GM12878 (cell line): ENCODE measurements around the gene DOHH. TPM values are rescaled to one million over a fixed set of nuclear protein-coding genes. Genes with fewer than 3 reads are reported as not detected.

ENCODE experiments used
- ATAC-seq: fragments of 200-7000 bp; cut with Tn5 transposase; 3 replicates; pipeline ENCODE4 v1.9.1; 2020; ENCODE audit warnings: mild to moderate bottlenecking, moderate library complexity
- BruUV-seq: library from RNA; stranded (reverse); fragments of 400-500 nt; replicated peaks from 2 replicates; lab custom pipeline; 2021; lab: Mats Ljungman, UMichigan
- CTCF ChIA-PET: fragments of 300-600 bp; sonication (Branson Sonifier 250); formaldehyde crosslinking; extraction: SDS; loops from one replicate; lab custom pipeline; 2021; ENCODE audit warnings: inconsistent platforms; lab: Yijun Ruan, JAX
- POLR2A ChIA-PET: fragments of 350-600 bp; formaldehyde crosslinking; extraction: SDS; loops from one replicate; lab custom pipeline; 2021; ENCODE audit warnings: inconsistent platforms; lab: Charles Lee
- RAD21 ChIA-PET: fragments of 300-600 bp; sonication (Branson Sonifier 250); formaldehyde crosslinking; loops from one replicate; lab custom pipeline; 2023; ENCODE audit warnings: antibody characterized with exemption; ENCODE audit not compliant: unreplicated experiment; lab: Charles Lee
- SMC1A ChIA-PET: fragments of 300-600 bp; sonication (Branson Sonifier 250); formaldehyde crosslinking; loops from one replicate; lab custom pipeline; 2023; ENCODE audit not compliant: unreplicated experiment, uncharacterized antibody; lab: Charles Lee
- DNase-seq: peaks from one replicate; pipeline ENCODE4 v3.0.0-alpha.2; 2011; ENCODE audit warnings: low read depth, low spot score
- FAIRE-seq: peaks from 3 replicates; lab custom pipeline; 2011; peaks lifted over from hg19 to GRCh38; lab: Jason Lieb, UNC
- H2AFZ ChIP-seq: 2 replicates; pipeline ENCODE4 v1.6.0; 2011; ENCODE audit warnings: low read depth, low read length, control low read depth; ENCODE audit not compliant: control insufficient read depth
- H3K27ac ChIP-seq: 2 replicates; pipeline ENCODE4 v1.5.1; 2011; ENCODE audit warnings: control low read depth; ENCODE audit not compliant: control insufficient read depth, insufficient read depth
- H3K27me3 ChIP-seq, 2 experiments: replicated peaks in 1 of 2; 2 replicates each; pipeline versions ENCODE4 v1.6.0 to v1.6.1; 2011; ENCODE audit warnings: low read length in 1 of 2; ENCODE audit not compliant: control insufficient read depth in 2 of 2, insufficient read depth in 2 of 2
- H3K36me3 ChIP-seq, 2 experiments: 2 replicates each; pipeline ENCODE4 v1.5.1; 2011; ENCODE audit warnings: low read length in 1 of 2; ENCODE audit not compliant: control insufficient read depth in 2 of 2, insufficient read depth in 2 of 2
- H3K4me1 ChIP-seq: 2 replicates; pipeline ENCODE4 v1.6.1; 2011; ENCODE audit warnings: mild to moderate bottlenecking, low read length, moderate library complexity, mixed read lengths; ENCODE audit not compliant: control insufficient read depth, insufficient read depth
- H3K4me2 ChIP-seq: 2 replicates; pipeline ENCODE4 v1.6.0; 2011; ENCODE audit warnings: control low read depth; ENCODE audit not compliant: control insufficient read depth, insufficient read depth
- H3K4me3 ChIP-seq: fragments of 200-600 bp; sonication (generic); 2 replicates; pipeline ENCODE4 v1.5.1; 2016
- H3K79me2 ChIP-seq: 2 replicates; pipeline ENCODE4 v1.6.0; 2011; ENCODE audit warnings: low read length; ENCODE audit not compliant: control insufficient read depth, insufficient read depth
- H3K9ac ChIP-seq: 2 replicates; pipeline ENCODE4 v1.8.0; 2011; ENCODE audit warnings: low read length, control low read depth, mixed read lengths; ENCODE audit not compliant: control insufficient read depth, insufficient read depth
- H3K9me3 ChIP-seq: replicated peaks from 3 replicates; pipeline ENCODE4 v1.5.1; 2011; ENCODE audit warnings: mild to moderate bottlenecking, low read length; ENCODE audit not compliant: control insufficient read depth, insufficient read depth
- H4K20me1 ChIP-seq: 2 replicates; pipeline ENCODE4 v1.6.0; 2011; ENCODE audit not compliant: control insufficient read depth, insufficient read depth
- ATF3 ChIP-seq: IDR thresholded peaks from 2 replicates; pipeline ENCODE4 v1.6.1; 2011; ENCODE audit warnings: low read depth, mild to moderate bottlenecking, low read length, moderate library complexity, borderline replicate concordance; ENCODE audit errors: extremely low read depth
- FOS ChIP-seq: IDR thresholded peaks from 3 replicates; pipeline ENCODE4 v1.6.1; 2011; ENCODE audit warnings: borderline replicate concordance; ENCODE audit not compliant: insufficient read length; ENCODE audit errors: extremely low read depth
- GABPA ChIP-seq: IDR thresholded peaks from 2 replicates; pipeline ENCODE4 v1.6.1; 2014; ENCODE audit warnings: antibody characterized with exemption, low read depth, mild to moderate bottlenecking, inconsistent platforms
- MXI1 ChIP-seq: fragments of 150-350 bp; IDR thresholded peaks from 2 replicates; pipeline ENCODE4 v1.6.1; 2011; ENCODE audit warnings: low read depth, mild to moderate bottlenecking, inconsistent platforms, low read length, improper control_type of control experiment
- NRF1 ChIP-seq: conservative IDR thresholded peaks from 2 replicates; pipeline ENCODE4 v1.6.1; 2011; ENCODE audit warnings: mild to moderate bottlenecking, low read depth, low read length, improper control_type of control experiment
- POLR2A ChIP-seq: IDR thresholded peaks from 2 replicates; pipeline ENCODE4 v1.6.1; 2011; ENCODE audit warnings: low read depth, mild to moderate bottlenecking, low read length
- ZBED1 ChIP-seq: IDR thresholded peaks from 2 replicates; pipeline ENCODE4 v1.6.1; 2016; ENCODE audit warnings: borderline replicate concordance
- ZNF207 ChIP-seq: fragments of 450-650 bp; IDR thresholded peaks from 2 replicates; pipeline ENCODE4 v1.6.1; 2014; ENCODE audit warnings: antibody characterized with exemption, mild to moderate bottlenecking, borderline replicate concordance
- WGBS: methylation state at CpG from one replicate; pipeline ENCODE4 v1.1.6; 2016; ENCODE audit warnings: low lambda C conversion rate; ENCODE audit not compliant: insufficient replicate concordance, insufficient coverage; ENCODE audit errors: missing lambda C conversion rate; 5-methylcytosine and 5-hydroxymethylcytosine counted together
- in situ Hi-C: fragments of 300-500 bp; cut with MboI; formaldehyde crosslinking; loops from 9 replicates; pipeline ENCODE4 v1.14.3; 2018; ENCODE audit warnings: mixed read lengths
- intact Hi-C: fragments of 100-400 bp; cut with micrococcal nuclease; formaldehyde crosslinking; loops from one replicate; pipeline ENCODE4 v1.14.2; 2022; ENCODE audit not compliant: unreplicated experiment
- polyA plus RNA-seq, 11 experiments: library from polyadenylated mRNA; depleted of rRNA in 4 of 11; unstranded in 6 of 11; stranded (reverse) in 5 of 11; fragments of >200 nt; fragmentation: Nextera tagmentation in 4 of 11; fragmentation: Illumina TruSeq in 1 of 11; extraction: Ambion mirVana in 4 of 11; extraction: Trizol in 1 of 11; gene quantifications; 1 replicate in 1 of 11; 2 replicates in 10 of 11; pipeline versions ENCODE4 v1.2.1 to v1.2.3, GENCODE V29; 2011 to 2016; ENCODE audit warnings: inconsistent platforms in 2 of 11, missing spikeins in 2 of 11, low read depth in 1 of 11
- total RNA-seq, 4 experiments: library from RNA; depleted of rRNA in 3 of 4; stranded (reverse); fragments of >200 nt in 3 of 4; fragmentation: Illumina TruSeq in 1 of 4; extraction: Trizol in 1 of 4; gene quantifications; 2 replicates each; pipeline versions ENCODE4 v1.2.1 to v1.2.3, GENCODE V29; 2013 to 2021
- TF ChIP-seq, protein P1 (sequence below): IDR thresholded peaks from 2 replicates; pipeline ENCODE4 v1.6.1; 2012; ENCODE audit warnings: mild to moderate bottlenecking, low read depth, low read length

The DOHH gene
- total and polyA plus RNA-seq, 10 of the 15 experiments (the other 5 are each of a cell fraction or from before 2014, with no cell fraction given), result 0.11 to 28.6 (median 11.7) TPM

DNA sequence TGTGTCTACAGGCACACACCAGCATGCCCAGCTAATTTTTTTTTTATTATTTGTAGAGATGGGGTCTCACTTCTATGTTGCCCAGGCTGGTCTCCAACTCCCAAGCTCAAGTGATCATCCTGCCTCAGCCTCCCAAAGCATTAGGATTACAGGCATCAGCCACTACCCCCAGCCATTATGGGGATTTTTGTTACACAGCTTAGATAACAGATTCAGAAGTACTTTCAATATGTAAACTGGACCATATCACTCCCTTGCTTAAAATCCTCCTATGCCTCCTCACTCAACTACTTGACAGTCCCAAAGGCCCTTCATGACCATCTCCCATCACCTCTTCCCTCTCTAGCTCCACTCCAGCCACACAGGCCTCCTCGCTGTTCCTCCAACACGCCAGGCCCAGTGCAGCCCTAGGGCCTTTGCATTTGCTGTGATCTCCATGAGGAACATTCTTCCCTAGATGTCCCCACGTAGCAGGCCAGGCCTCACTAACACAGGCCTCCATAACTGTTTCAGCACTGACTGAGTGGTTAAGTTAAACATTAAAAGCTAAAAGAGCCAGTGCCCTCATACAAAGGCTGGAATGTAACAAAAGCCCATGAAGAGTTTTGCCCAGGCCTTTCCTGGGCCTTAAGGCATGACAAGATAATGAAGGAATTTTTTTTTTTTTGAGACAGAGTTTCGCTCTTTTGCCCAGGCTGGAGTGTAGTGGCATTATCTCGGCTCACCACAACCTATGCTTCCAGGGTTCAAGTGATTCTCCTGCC, 2.5 kb downstream of the DOHH start:
- Histone ChIP-seq H3K4me1 (peaks cover 2% of the 10 kb centered on the region; the same call in 1 of the 2 replicates), H3K9ac (no peak overlapping the region), H2AFZ (no peak overlapping the region), H3K27me3 (no peaks in the 10 kb centered on the region), H4K20me1 (no peaks in the 10 kb centered on the region), H3K4me3 (no peak overlapping the region), H3K9me3 (no peaks in the 10 kb centered on the region; the same call in 2 of the 3 replicates), H3K4me2 (no peak overlapping the region), H3K27ac (no peak overlapping the region), H3K36me3 (peaks cover 6 to 12% of the 10 kb centered on the region in 2 experiments), H3K79me2 (peaks cover 16% of the 10 kb centered on the region)
- DNase-seq (no peak), FAIRE-seq (no peak), ATAC-seq (no peak)
- BruUV-seq, result no TSS peak
- ChIA-PET RAD21 (interaction anchor here (0.7 kb wide), 1 partner anchor 30 kb away, joined by 3 read pairs; no protein-coding TSS in a partner anchor), CTCF (interaction anchor here (1.4 kb wide), 1 partner anchor 13 kb away, joined by 6 read pairs; no protein-coding TSS in a partner anchor), POLR2A (no interaction called here), SMC1A (no interaction called here)
- in situ Hi-C loops (no loop called here), intact Hi-C loops (no loop called here)
- TF ChIP-seq ATF3 (no peak), FOS (no peak), GABPA (no peak), POLR2A (no peak), MXI1 (no peak), ZNF207 (no peak), NRF1 (no peak), ZBED1 (no peak)
- TF ChIP-seq, protein P1, sequence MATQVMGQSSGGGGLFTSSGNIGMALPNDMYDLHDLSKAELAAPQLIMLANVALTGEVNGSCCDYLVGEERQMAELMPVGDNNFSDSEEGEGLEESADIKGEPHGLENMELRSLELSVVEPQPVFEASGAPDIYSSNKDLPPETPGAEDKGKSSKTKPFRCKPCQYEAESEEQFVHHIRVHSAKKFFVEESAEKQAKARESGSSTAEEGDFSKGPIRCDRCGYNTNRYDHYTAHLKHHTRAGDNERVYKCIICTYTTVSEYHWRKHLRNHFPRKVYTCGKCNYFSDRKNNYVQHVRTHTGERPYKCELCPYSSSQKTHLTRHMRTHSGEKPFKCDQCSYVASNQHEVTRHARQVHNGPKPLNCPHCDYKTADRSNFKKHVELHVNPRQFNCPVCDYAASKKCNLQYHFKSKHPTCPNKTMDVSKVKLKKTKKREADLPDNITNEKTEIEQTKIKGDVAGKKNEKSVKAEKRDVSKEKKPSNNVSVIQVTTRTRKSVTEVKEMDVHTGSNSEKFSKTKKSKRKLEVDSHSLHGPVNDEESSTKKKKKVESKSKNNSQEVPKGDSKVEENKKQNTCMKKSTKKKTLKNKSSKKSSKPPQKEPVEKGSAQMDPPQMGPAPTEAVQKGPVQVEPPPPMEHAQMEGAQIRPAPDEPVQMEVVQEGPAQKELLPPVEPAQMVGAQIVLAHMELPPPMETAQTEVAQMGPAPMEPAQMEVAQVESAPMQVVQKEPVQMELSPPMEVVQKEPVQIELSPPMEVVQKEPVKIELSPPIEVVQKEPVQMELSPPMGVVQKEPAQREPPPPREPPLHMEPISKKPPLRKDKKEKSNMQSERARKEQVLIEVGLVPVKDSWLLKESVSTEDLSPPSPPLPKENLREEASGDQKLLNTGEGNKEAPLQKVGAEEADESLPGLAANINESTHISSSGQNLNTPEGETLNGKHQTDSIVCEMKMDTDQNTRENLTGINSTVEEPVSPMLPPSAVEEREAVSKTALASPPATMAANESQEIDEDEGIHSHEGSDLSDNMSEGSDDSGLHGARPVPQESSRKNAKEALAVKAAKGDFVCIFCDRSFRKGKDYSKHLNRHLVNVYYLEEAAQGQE, result no peak
- WGBS, result 100% methylated on average over 5 of the region's 5 CpGs
